ENCODE data around the gene REXO5. TPM values are rescaled to one million over a fixed set of nuclear protein-coding genes. Genes with fewer than 3 reads are reported as not detected.

Gene REXO5, protein sequence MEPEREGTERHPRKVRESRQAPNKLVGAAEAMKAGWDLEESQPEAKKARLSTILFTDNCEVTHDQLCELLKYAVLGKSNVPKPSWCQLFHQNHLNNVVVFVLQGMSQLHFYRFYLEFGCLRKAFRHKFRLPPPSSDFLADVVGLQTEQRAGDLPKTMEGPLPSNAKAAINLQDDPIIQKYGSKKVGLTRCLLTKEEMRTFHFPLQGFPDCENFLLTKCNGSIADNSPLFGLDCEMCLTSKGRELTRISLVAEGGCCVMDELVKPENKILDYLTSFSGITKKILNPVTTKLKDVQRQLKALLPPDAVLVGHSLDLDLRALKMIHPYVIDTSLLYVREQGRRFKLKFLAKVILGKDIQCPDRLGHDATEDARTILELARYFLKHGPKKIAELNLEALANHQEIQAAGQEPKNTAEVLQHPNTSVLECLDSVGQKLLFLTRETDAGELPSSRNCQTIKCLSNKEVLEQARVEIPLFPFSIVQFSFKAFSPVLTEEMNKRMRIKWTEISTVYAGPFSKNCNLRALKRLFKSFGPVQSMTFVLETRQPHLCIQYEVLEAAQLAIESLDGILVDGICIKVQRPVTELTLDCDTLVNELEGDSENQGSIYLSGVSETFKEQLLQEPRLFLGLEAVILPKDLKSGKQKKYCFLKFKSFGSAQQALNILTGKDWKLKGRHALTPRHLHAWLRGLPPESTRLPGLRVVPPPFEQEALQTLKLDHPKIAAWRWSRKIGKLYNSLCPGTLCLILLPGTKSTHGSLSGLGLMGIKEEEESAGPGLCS
- 8.8 and 15.1 TPM in 2 replicates for total RNA-seq

DNA sequence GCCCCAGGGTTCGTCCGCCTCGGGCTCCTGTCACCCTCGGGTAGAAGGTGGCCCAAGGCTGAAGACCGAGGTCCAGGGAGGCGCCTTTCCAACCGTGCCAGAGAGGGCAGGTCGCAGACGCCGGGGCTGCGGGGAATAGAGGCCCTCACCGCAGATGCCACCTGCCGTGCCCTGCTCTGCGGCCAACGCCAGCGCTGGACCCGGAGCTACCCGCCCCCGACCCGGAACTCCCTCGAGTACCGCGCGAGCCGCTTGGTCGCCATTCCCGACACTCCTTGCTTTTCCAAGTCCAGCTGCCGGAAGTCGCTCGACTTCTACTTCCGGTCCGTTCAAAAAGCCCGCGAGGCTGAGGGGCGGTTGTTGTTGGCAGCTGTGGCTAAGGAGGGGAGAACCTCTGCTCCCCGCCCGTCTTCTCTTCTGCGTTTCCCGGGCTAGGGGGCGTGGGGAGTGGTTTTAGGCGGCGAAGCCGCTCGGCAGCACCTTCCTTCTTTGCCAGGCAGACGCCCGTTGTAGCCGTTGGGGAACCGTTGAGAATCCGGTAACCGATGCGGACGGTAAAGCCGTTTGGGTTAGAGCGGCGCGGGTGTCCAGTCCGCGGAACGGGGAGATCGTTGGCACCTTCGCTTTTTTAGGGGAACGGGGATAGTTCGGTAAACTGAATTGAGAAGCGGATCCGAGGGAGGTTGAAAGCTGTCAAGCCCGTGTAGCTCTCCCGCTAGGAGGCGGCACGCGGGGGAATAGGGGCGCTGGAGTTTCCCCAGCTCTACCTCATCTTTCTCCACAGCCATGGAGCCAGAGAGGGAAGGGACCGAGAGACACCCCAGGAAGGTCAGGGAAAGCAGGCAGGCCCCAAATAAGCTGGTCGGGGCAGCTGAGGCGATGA, at the start of gene REXO5, which contains the start of gene ERI2:
TSS of gene REXO5 (plus strand) at position 360 of the 883 bp plus-strand sequence. CDS start at position 787, 427 bp downstream.
TSS of gene ERI2 (minus strand) at position 305 of the 883 bp plus-strand sequence. CDS start at position 263, 42 bp downstream.

DNA sequence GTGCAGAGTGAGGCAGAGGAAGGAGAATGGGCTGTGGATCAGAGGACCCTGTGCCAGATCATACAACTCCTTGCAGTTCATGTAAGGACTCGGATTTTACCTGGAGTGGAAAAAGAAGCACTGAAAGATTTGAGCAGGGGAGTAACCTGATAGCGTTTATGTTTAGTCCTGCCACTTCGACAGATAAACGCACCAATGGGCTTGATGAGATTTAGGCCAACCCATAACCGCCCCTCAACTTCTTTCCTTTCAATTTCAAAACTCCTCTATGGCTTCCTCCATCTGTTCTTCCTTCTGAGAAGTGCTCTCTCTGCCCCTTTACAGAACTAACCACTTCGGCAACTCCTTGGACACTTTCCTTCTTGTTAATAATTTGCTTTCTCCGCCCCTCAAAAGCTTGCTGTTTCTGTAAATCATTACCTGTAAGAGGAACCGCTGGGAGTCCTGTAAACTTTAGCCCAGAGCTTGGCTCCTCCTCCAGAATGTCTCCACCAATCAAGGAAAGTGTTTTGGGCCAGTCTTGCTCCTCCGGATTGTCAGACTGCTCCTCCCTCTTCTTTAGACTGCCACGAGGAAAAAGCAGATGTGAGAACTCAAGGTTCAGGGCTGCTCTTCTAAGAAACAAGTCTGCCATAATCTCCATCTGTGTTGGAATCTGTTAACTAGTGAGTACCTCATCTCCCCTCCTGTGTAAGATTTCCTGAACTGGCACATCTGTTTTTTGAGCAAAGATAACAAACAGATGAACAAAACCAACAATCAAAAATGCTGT, 42.7 kb upstream of the REXO5 start, which contains the start of gene ACSM3:
TSS of gene ACSM3 (plus strand) at position 554 of the 772 bp plus-strand sequence. CDS start 6,021 bp downstream, outside the sequence.

Small RNAs within 50 kb of the gene (small RNA-seq; reads per million reads assigned to genes)
- not detected for gene RF00618
- not detected for gene RNU6-944P

Other genes with a start within 250 kb of the REXO5 start
- gene ACSM2B, start 230.2 kb upstream of the REXO5 start, total RNA-seq = not detected in 2 replicates
- gene ACSM1, start 108.8 kb upstream of the REXO5 start, total RNA-seq = not detected in 2 replicates
- 67.4 and 74.6 TPM in 2 replicates for gene THUMPD1, start 64.7 kb upstream of the REXO5 start, total RNA-seq
- 0.37 and 0.39 TPM in 2 replicates for gene ACSM3, start 42.5 kb upstream of the REXO5 start, total RNA-seq
- gene ERI2, start 55 bp upstream of the REXO5 start, total RNA-seq = 15.8 and 25.2 TPM in 2 replicates
- 30.5 and 34.2 TPM in 2 replicates for gene DCUN1D3, start 93.8 kb downstream of the REXO5 start, total RNA-seq
- gene LYRM1, start 94.2 kb downstream of the REXO5 start, total RNA-seq = 52.9 and 55.7 TPM in 2 replicates

Data from subcutaneous preadipocyte (primary cell).